ENCODE measurements around the gene JAM3. TPM values are rescaled to one million over a fixed set of nuclear protein-coding genes. Genes with fewer than 3 reads are reported as not detected.

The JAM3 gene
- total RNA-seq, 2 donors from 2014 or later = 9.6 to 13.2 TPM

DNA sequence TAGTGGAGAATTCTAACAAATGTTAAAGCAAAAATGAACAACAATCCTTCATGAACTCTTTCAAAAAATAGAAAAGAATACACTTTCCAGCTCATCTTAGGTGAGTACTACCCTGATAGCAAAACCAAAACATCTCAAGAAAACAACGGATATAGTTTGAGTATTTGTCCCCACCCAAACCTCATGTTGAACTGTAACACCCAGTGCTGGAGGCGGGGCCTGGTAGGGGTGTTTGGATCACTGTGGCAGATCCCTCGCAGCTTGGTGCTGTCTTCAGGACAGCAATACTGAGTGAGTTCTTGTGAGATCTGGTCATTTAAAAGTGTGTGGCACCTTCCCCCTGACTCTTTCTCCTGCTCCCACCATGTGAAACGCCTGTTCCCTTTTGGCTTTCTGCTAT is 127.9 kb downstream of the JAM3 start:
- no peaks in the 10 kb centered on the region for H3K9me3 ChIP-seq
- intact Hi-C loops (cut with DNase I) = no loop called here
- 85 to 89% methylated on average over 4 of the region's 4 CpGs for WGBS, 2 donors
- DNase-seq = no peak
- H3K4me3 ChIP-seq = no peak overlapping the region
- peaks cover 0 to 3% of the 10 kb centered on the region in 2 donors for H3K36me3 ChIP-seq (replicated peaks in 1 of 2; ENCODE audit: insufficient read depth in 1 of 2, low read depth in 2 of 2)
- H3K27me3 ChIP-seq = no peaks in the 10 kb centered on the region
- ATAC-seq = no peak
- no peak overlapping the region for H3K27ac ChIP-seq
- H3K4me1 ChIP-seq = no peaks in the 10 kb centered on the region
- TF ChIP-seq, protein P1, sequence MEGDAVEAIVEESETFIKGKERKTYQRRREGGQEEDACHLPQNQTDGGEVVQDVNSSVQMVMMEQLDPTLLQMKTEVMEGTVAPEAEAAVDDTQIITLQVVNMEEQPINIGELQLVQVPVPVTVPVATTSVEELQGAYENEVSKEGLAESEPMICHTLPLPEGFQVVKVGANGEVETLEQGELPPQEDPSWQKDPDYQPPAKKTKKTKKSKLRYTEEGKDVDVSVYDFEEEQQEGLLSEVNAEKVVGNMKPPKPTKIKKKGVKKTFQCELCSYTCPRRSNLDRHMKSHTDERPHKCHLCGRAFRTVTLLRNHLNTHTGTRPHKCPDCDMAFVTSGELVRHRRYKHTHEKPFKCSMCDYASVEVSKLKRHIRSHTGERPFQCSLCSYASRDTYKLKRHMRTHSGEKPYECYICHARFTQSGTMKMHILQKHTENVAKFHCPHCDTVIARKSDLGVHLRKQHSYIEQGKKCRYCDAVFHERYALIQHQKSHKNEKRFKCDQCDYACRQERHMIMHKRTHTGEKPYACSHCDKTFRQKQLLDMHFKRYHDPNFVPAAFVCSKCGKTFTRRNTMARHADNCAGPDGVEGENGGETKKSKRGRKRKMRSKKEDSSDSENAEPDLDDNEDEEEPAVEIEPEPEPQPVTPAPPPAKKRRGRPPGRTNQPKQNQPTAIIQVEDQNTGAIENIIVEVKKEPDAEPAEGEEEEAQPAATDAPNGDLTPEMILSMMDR (IDR thresholded peaks at IDR 0.05) = no peak
- TF ChIP-seq POLR2A (IDR thresholded peaks at IDR 0.05) = no peak

DNA sequence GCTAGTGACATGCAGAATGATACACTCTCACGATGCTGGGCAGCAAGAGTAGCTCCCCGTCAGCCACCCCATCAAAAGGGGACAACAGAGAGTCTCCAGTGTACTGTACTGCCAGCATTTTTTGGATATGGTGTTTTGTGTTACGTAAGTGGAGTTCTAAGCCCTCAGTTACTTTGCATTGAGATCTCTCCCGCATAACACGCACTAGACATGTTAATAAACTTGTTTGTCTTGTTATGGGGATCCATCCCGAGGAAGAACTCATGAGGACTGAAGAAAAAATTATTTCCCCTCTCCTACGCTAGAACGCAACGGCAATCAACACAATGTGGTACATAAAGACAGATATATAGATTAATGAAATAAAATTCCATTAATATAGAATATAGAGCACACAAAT is 130.7 kb downstream of the JAM3 start:
- ATAC-seq (no peak), DNase-seq (no peak)
- no peak for TF ChIP-seq POLR2A (IDR thresholded peaks at IDR 0.05)
- TF ChIP-seq, protein P1 (IDR thresholded peaks at IDR 0.05) = no peak
- Histone ChIP-seq H3K27me3 (no peaks in the 10 kb centered on the region), H3K36me3 (replicated peaks in 1 of 2; ENCODE audit: insufficient read depth in 1 of 2, low read depth in 2 of 2) (peaks cover 0 to 6% of the 10 kb centered on the region in 2 donors), H3K4me3 (no peak overlapping the region), H3K4me1 (no peaks in the 10 kb centered on the region), H3K9me3 (no peaks in the 10 kb centered on the region), H3K27ac (no peak overlapping the region)
- intact Hi-C loops (cut with DNase I) = no loop called here
- WGBS, 2 donors = 96 to 97% methylated on average over 9 of the region's 9 CpGs

DNA sequence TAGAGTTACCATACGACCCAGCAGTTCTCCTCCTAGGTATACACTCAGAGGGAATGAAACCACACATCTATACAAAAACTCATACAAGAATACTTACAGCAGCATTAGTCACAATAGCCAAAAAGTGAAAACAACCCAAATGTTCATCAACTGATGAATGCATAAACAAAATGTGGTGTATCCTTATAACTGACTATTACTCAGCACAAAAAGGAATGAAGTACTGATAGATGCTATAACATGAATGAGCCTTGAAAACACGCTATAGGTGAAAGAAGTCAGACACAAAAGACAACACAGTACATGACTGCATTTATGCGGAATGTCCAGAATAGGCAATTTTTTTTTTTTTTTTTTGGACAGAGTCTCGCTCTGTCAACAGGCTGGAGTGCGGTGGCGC is 131.8 kb downstream of the JAM3 start:
- H3K9me3 ChIP-seq = no peaks in the 10 kb centered on the region
- ATAC-seq = no peak
- H3K27ac ChIP-seq = no peak overlapping the region
- H3K27me3 ChIP-seq = no peaks in the 10 kb centered on the region
- H3K4me3 ChIP-seq = no peak overlapping the region
- intact Hi-C loops (cut with DNase I) = no loop called here
- H3K4me1 ChIP-seq = no peaks in the 10 kb centered on the region
- 94 to 97% methylated on average over 6 of the region's 6 CpGs for WGBS, 2 donors
- TF ChIP-seq POLR2A (IDR thresholded peaks at IDR 0.05) = no peak
- TF ChIP-seq, protein P1 (IDR thresholded peaks at IDR 0.05) = no peak
- H3K36me3 ChIP-seq (replicated peaks in 1 of 2; ENCODE audit: insufficient read depth in 1 of 2, low read depth in 2 of 2) = peaks cover 0 to 6% of the 10 kb centered on the region in 2 donors
- no peak for DNase-seq

Other genes with a start within 250 kb of the JAM3 start
- gene SPATA19, start 223.6 kb upstream of the JAM3 start, total RNA-seq = not detected
- 1 to 10 TPM; 1.6 to 3.3 TPM for gene IGSF9B, start 112.1 kb upstream of the JAM3 start, total RNA-seq
- gene NCAPD3, start 154.9 kb downstream of the JAM3 start, total RNA-seq = 10 to 100 TPM in 1 of 2 donors, 1 to 10 TPM in 1; 4.7 to 10.9 TPM
- 10 to 100 TPM; 23.7 to 34.8 TPM for gene VPS26B, start 155.6 kb downstream of the JAM3 start, total RNA-seq
- gene THYN1, start 184.3 kb downstream of the JAM3 start, total RNA-seq = 10 to 100 TPM; 17.8 to 25.7 TPM
- gene ACAD8, start 184.5 kb downstream of the JAM3 start, total RNA-seq = 10 to 100 TPM; 30.9 to 39.2 TPM
- gene GLB1L3, start 207.3 kb downstream of the JAM3 start, total RNA-seq = 1 to 10 TPM in 1 of 2 donors, not detected in 1; 1.3 TPM